GM18868 (cell line): ENCODE results near the gene RTF2.

Experiments used
- ATAC-seq: cut with Tn5 transposase; IDR thresholded peaks from one replicate; pipeline ENCODE4 v1.9.1; 2021; ENCODE audit warnings: mild to moderate bottlenecking, moderate library complexity; ENCODE audit not compliant: unreplicated experiment

Gene RTF2, protein sequence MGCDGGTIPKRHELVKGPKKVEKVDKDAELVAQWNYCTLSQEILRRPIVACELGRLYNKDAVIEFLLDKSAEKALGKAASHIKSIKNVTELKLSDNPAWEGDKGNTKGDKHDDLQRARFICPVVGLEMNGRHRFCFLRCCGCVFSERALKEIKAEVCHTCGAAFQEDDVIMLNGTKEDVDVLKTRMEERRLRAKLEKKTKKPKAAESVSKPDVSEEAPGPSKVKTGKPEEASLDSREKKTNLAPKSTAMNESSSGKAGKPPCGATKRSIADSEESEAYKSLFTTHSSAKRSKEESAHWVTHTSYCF

DNA sequence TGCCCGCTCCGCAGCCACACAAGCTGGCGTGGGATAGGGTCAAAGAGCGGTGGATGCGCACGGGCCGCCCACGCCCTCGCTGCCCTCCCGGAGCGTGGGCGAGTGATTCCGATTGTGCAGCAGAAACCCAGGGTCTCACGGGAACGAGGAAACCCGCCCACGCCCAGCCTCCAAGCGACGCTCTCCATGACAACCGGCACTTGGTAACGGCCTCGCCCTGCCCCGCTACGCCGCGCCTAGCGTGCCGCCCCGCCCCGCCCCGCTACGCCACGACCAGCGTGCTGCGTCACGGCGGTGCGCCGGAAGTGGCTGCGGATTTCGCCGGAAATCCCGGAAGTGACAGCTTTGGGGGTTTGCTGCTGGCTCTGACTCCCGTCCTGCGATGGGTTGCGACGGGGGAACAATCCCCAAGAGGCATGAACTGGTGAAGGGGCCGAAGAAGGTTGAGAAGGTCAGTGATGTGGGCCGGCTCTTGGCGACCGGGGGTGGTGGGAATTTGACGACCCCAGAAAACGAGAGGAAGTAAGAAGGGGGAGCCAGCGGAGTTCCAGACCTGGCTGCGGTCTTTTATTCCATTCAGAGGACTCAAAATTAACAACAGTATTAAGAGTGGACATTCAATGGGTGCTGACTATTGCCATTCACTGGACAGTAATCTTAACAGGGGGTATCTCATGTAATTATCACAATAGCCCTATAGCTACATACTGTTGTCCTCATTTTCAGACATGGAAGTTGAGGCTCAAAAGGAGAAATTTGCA, at the start of gene RTF2:
Gene RTF2 (plus strand): TSS at position 312 of the 761 bp plus-strand sequence. CDS start 71 bp downstream, at position 383.
- ATAC-seq, result peak; percentile 98

DNA sequence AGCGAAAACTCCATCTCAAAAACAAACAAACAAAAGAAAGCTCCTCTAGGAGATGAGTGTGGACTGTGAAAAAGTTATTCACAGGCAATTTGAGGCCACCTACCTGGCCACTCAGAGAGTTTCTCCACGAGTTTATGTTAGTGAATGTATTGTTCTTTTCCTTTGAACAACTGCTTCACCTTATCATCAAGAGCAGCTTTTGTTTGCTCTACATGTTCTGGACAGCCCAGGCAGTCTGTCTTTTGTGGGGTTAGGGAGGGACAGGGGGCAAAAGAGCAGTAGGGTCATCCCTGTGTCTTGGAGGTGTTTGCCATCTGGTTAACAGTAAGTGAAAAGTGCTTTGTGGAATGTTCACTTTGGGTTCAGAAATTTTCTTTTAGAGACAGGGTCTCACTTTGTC, 48.4 kb upstream of the RTF2 start:
- ATAC-seq, result no peak

DNA sequence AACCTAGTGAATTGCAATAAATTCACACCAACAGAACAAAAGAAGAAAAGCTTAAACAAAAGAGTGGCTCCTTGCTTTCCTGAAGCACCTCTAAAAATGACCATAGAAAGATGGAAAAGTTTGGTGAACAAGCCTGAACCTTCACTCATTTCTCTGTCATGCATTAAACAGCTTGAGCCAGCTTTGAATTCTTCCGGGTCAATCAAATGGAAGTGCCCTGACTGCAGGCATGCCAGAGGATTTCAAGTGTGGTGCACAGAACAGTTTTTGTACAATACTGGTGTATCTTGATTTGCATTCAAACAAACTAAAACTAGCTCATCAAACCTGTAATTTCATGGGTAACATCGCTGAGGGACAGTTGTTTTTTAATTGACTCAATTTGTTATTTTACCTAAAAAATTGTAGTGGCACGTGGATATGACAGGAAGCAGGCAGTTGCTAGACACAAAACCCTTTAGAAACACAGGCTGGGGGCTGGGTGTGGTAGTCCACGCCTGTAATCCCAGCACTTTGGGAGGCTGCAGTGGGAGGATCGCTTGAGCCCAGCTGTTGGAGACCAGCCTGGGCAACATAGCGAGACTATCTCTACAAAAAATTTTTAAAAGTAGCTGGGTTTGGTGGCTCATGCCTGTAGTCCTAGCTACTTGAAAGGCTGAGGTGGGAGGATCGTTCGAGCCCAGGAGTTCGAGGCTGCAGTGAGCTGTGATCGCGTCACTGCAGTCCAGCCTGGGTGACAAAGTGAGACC, 47.3 kb upstream of the RTF2 start:
- ATAC-seq, result no peak

DNA sequence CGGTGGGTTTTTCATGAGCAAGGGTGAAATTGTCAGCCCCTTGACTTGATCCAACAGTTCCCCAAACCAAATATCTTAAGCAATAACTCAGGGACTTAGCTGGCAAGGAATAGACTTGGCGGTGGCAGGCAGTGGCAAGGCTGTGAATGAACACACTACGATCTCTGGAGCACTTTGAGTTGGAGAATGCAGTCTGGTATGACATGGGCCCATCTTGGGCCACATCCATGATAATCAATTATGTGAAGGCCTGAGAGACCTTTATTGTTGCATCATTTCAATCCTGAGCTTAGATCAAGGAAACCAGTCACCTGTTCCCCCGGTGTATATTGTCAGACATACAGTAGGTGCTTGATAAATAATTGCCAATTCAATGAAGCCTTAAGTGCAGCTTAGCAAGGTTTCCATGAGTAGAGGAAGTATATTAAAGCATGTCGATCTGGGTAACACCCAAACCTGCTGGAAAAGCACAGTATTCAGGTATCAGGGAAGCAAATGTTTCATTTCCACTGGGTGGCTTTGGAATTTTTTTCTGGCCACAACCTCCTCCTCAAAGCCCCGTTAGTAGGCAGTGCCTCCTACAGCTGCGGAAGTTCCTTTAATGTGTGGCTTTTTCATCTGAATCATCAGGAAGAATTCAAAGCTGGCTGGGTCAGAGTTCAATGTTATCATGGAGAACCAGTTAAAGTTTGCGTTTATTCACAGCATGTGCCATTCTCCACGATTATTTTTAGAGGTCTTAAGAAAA, 46.2 kb upstream of the RTF2 start:
- no peak for ATAC-seq

DNA sequence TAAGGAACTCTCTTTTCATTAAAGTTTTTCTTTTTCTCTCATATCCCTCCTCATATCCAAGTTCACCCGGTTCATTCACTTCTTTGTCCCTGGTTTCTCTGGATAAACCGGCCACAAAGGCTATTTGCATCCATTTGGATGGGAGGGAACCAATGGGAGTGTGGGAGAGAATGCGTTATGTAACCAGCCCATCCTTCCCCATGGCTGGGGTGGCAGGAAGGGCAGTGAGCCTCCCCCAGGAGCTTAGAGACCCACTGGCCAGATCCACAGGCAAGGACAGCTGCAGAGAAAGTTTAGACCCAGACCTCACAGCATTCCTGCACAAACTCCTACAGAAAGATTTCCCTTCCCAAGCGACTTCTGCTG, 45.6 kb upstream of the RTF2 start:
- ATAC-seq, result no peak

DNA sequence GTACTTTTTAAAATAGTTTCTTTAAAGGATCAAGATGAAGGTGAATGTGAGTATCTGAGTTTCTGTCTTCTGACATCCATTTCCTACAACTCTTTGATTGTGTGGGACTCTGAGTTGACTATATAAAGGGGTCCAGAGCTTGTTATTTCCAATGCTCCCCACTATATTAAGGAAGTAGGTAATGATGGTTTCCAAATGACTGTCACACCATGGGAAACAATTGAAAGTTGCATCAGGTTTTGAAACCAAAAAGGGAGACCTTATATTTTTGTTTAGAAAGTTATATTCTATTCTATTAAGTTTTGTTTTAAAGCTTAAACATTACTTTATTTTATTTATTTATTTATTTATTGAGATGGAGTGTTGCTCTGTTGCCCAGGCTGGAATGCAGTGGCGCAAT, 45.2 kb upstream of the RTF2 start:
- ATAC-seq, result no peak

DNA sequence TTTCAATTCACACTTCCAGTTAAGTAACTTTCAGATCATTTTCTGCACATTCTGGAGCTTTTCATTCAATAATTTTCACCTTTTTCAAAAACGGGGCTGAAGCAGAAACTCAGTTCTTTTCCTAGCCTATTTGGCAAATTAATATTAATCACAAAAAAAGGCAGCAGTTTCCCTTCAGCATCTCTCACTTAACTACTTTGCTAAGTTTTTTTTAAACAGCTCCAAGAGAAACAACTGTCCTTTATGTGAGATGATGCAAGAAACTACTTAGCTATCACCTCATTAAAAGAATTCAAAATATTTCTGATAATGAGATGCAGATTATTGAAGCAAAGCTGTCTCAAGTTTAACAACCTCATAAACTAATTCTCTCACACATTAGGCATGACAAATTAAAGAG, 44.5 kb upstream of the RTF2 start:
- ATAC-seq, result no peak

DNA sequence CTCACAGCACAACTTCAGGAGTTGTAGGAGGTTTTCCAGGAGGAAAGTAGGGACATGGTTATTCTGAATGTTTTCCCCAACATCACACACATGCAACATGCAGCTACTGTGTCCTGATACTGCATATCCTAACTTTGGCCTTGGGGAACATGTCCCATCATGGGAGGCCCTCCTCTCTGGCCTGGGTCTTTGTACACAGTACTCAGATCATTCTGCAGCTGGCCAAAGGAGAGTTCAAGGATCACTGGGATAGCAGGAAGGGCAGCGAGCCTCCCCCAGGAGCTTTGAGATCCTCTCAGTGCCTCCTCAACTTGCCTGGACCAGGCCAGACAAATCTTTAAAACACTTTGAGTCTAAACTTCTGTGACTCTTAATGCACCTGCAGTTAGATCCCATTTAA, 43.5 kb upstream of the RTF2 start:
- ATAC-seq, result no peak

DNA sequence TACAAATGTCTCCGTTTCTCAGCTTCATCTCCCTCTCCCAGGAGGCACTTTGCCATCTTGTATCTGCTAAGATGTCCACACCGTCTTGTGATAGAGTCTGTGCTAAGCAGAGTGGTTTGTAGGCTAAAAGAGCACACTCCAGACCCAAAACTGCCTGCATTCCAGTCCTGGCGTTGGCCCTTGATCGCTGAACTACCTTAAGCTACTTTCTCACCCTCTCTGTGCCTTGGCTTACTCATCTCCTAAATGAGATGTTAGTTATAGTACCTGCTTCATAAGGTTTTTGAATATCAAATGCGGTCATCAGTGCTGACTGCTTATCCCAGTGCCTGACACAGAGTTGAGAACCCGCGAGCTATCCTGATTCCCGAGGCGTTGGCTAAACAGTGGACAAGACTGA, 42.4 kb upstream of the RTF2 start:
- no peak for ATAC-seq

DNA sequence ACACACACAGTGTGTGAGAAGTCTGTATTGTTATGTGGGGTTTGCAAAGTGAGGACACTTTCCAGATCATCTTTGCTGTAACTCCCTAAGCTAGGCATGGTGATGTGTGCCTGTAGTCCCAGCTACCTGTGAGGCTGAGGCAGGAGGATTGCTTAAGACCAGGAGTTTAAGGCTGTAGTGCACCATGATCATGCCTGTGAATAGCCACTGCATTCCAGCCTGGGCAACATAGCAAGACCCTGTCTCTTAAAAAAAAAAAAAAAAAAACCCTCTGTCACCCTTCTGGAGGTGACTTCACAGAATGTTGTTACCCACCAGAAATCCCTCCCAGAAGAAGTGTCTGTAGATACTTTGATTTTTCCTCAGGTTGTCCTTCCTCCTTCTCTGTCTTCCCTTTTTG, 41.5 kb upstream of the RTF2 start:
- no peak for ATAC-seq

DNA sequence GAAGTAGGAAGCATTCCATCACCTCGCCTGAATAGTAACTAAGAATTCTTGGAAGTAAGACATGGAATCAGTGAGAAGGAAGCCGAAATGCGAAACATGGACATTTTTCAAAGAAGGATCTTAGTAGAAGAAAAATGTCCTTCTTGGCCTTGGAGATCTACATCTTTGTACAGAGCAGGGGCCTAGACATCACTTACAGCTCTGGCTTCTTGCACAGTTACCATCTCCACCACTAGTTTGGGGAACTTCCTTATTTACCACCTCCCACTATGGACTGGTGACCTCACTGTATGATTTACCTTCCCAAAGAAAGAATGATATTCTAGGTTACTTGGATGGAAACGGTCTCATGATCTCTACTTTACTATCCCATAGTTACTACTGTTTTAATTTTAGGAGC, 40.6 kb upstream of the RTF2 start:
- ATAC-seq, result no peak

DNA sequence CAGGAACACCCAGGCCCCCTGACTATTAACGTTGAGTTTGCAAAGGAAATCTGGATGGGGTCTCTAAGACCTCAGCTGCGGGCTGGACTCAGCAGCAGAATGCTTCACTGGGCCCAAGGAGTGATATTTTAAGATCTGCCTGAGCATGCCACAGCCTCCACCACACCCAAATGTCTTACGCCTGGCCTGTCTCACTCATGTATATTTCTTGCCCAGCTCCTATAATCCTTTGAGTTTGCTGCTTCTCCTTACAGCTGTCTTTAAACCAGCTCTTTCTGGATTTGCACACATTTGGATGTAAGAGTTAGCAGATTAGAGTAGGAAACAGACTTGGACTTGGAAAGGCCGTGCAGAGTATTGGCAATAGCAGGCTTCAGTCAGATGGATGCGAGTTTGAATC, 40.0 kb upstream of the RTF2 start:
- ATAC-seq, result no peak

DNA sequence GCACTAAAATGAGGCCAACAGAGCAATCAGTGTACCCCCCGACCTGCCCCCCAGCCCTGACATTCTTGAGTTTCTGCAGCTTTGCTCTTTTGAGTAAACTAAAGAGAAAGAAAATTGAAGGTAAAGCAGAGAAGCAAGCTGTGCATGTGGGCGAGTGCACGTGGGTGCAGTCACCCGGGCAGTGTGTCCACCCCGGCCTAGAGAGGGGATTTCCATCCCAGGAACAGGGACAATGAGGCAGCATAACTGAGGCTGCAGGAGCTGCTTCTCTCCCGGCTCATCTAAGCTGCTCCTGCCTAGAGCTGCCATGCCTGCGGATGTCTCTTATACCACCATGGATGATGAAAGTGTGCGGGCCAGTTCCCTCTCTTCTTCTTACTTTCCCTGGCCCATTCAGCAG, 39.5 kb upstream of the RTF2 start:
- no peak for ATAC-seq

DNA sequence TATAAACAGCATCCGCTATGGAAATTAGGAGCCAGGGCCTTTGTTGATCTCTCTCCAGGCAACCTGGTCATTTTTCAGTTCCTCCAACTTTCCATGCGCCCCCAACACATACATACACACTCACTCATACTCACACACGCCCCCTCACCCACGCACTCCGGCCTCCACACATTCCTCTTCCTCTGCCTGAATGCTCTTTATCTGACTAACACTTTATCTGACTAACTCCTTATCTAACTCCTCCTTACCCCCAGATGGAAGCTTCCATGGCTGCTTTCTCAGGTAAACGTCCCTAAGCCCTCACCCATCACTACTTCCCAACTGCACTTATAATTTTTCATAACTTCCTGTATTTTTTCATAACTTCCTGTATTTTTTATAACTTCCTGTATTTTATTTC, 38.9 kb upstream of the RTF2 start:
- ATAC-seq, result no peak

DNA sequence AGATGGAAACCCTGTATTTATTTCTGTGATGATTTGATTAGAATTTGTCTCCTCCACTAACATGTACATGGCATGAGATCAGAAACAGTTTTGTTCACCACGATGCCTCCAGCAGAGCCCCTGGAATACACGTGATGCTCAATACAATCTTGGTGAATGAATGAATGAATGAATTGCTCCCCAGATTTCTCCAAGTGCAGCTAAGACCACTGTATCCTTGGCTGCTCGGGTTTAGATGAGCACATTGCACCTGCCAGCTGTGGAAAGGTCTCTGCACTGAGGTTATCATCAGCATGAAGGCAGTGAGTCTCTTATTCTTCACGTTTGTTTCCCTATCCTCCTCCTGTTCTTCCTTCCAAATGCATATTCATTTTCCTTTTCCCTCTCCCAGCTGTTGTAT, 38.5 kb upstream of the RTF2 start:
- ATAC-seq, result no peak

DNA sequence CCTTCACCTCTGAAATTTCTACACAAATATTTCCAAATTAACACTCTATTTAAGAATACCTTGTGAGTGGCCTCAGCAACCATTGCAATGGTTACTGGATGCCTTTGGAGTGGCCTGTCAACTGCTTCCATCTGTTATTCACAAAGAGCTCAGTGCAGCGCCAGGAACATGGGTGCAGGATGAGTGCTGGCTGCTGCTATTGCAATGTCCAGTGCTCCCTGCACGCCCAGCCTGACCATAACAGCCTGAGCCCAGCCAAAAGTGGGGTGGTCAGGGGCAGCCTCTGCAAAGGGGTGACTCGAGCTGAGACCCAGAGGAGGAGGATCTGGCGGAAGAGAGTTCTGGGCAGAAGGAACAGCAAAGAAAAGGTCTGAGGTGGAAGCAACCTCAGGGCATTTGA, 38.0 kb upstream of the RTF2 start:
- no peak for ATAC-seq

DNA sequence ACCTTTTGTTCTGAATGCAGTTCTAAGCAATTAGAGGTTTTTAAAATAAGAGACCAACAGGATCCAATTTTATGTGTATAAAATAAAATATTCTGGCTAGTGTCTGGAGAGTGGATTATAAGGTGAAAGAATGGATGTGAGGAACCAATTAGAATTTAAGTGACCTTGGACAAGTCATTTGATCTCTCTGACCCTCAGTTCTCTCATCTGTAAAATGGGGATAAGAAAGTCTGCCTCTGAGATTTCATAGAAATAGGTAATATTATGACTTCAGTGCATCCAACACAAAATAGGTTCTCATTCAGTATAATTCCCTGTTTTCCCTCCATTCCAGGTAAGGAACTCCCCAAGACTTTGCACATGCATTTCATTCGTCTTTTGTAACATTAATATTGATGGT, 37.5 kb upstream of the RTF2 start:
- ATAC-seq, result no peak

DNA sequence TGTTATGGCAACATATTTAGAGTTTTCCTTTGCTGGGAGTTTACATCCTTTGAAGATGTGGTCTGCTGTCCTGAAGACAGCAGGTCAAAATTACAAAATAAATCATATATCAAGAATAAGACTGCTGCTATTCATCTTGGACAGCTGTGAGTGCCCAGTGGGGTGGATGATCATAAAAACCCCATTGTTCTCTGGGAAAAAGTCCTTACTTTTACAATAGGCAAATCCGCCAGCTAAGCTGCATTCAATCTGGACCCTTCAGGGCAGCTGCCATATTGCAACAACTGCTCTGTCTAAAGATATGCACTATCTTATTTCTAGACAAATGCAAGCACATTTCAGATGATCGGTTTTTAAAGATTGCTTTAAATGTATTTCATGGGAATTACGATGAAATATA, 37.0 kb upstream of the RTF2 start:
- no peak for ATAC-seq

DNA sequence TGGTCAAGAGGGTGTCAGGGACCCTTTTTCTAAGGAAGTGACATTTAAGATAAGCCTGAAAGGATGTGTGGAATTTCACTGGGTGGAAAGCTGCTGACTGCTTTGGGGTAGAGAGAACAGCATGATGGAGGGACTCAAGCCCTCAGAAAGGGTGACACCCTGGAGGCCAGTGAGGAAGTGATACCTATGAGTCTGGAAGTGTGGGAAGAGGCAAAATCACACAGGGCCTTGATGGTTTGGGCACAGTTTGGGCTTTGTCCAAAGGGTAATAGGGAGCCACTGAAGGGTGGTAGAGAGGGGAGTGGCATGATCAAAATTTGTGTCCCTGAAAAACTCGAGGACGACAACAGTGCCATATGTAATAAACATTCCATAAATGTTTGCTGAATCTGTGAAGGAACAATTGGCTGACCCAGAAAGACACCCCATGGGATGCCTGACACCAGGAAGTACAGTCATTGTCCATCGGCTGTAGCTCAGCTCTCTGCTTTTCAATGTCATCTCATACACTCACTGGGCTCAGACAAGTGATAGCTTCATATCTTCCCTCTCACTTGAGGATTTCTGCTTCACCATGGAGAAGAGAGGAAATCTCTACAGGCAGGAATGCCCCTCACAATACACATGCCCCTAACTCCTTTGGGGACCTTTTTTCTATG, 35.1 kb upstream of the RTF2 start:
- no peak for ATAC-seq

DNA sequence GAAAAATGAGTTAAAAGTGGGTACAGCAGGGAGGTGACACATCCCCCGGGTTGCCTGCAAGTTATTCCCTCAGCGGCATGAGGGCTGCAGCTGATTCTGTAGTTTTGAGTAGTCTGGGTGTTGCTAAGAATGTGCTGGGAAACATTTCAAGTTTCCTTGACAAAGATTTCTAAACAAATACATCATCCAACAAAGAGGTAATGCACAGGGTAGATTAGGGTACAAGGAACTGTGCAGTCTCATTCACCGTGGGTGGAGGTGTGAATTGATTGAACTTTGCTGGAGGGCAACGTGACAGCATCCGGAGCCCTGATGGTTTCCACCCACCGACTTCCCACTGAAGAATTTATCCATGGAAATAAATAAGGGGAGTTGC, 34.6 kb upstream of the RTF2 start:
- no peak for ATAC-seq
